GM20000 (cell line): Measurements from ENCODE around the gene GCK.
A peak's percentile ranks its signal among the peaks of the same experiment; 100 is the strongest.

ENCODE experiments used
- DNase-seq: peaks from one replicate; pipeline ENCODE4 v3.0.0; 2012; ENCODE audit warnings: low spot score
- CTCF ChIP-seq: IDR thresholded peaks from 2 replicates; pipeline ENCODE4 v1.5.1; 2012; ENCODE audit warnings: mild to moderate bottlenecking, control low read depth; ENCODE audit errors: extremely low read depth, missing control alignments

GCK gene

GRCh38 chr7:44097064-44097932, 91.9 kb downstream of the GCK start:
- peak; percentile 68 for DNase-seq
- TF ChIP-seq CTCF: no peak

- TF ChIP-seq CTCF: no peak
- DNase-seq: no peak
These were observed 92.8 kb downstream of the GCK start for GRCh38 chr7:44096326-44096881.

DNA sequence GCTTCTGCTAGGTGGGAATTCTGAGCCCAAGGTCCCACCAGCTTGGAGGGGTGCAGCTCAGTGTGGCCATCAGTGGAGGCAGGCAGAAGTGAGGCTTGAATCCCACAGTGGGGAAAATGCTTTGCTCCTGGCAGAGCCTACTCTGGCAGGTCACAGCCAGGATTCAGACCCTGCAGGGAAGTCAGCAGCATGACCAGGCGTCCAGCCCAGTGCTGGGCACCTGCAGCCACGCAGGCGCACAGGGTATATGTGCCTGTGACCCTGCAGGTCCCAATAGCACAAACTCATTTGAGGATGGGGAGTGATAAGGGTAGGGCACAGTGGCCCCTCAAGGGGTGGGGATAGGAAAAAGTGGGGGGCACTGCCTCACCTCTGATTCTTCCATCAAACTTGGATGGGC, 93.5 kb downstream of the GCK start:
- DNase-seq: no peak

DNA sequence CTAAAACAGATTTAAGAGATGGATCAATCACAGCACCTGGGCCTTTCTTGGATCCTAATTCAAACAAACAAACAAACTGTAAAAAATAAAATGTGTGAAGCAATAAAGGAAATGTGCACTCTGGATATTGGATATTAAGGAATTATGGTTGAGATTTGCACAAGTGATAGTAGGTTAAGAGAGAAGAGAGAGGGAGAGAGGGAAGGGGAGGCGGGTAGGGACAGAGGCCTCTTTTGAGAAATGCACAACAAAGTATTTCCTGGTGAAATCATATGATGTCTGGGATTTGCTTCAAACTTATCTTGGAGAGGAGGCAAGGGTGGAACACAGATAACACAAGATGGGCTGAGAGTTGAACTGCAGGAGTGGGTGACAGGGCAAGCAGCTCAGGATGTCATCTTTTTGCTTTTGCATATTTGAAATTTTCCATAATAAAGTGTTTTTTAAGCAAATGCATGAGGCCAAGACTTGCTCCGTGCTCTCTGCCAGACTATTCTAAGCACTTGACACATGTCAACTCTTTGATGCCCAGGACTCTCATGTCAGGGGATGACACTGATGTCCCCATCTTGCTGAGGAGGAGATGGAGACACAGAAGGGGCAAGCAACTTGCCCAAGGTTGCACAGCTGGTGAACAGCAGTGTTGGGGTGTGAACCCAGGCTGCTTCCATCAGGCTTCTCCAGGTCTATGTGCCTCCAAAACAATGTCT, 94.2 kb downstream of the GCK start:
- no peak for TF ChIP-seq CTCF
- no peak for DNase-seq

More for the DNA sequence above, 93.5 kb downstream of the GCK start:
- TF ChIP-seq CTCF: no peak

- no peak for DNase-seq
- TF ChIP-seq CTCF: no peak
These were observed 94.9 kb downstream of the GCK start for GRCh38 chr7:44094365-44094764.
